Activated T-helper 1 cell treated with anti-CD3 and anti-CD28 coated beads, Interleukin-12 subunit alpha, Interleukin-12 subunit beta, Interleukin-2, Interleukin-4 antibody, amounts not matched to agents 30 ng/mL and 10 ng/mL and 1 ng/mL, durations not matched to agents 14 hours and 24 hours and 36 hours (primary cell): ENCODE measurements around the gene SLC30A1. TPM values are rescaled to one million over a fixed set of nuclear protein-coding genes. Genes with fewer than 3 reads are reported as not detected.
"Not testable (repeated sequence)": the region's sequence is repeated elsewhere in the genome, so short reads cannot be mapped to it uniquely, and the experiment has no call there.

ENCODE experiments used
- DNase-seq: peaks from one replicate; pipeline ENCODE4 v3.0.0; 2021; ENCODE audit warnings: low spot score
- H3K27ac Mint-ChIP-seq: one replicate; pipeline ENCODE4 v1.8.0; 2021; ENCODE audit warnings: mild to moderate bottlenecking, mixed read lengths
- H3K27me3 Mint-ChIP-seq: one replicate; pipeline ENCODE4 v1.8.0; 2022; ENCODE audit warnings: mild to moderate bottlenecking, moderate library complexity, mixed read lengths; ENCODE audit not compliant: insufficient read depth
- H3K36me3 Mint-ChIP-seq: one replicate; pipeline ENCODE4 v1.8.0; 2021; ENCODE audit warnings: low read depth, mixed read lengths
- H3K4me1 Mint-ChIP-seq: one replicate; pipeline ENCODE4 v1.8.0; 2021; ENCODE audit warnings: low read depth, mixed read lengths
- H3K4me3 Mint-ChIP-seq: one replicate; pipeline ENCODE4 v1.8.0; 2021; ENCODE audit warnings: mild to moderate bottlenecking, moderate library complexity, mixed read lengths
- H3K9me3 Mint-ChIP-seq: one replicate; pipeline ENCODE4 v1.8.0; 2021; ENCODE audit warnings: mixed read lengths
- intact Hi-C: fragments of 100-400 bp; cut with micrococcal nuclease; formaldehyde crosslinking; loops from one replicate; pipeline ENCODE4 v1.15.1; 2024
- total RNA-seq: library from RNA; stranded (reverse); gene quantifications from 2 replicates; pipeline ENCODE4 v1.2.3, GENCODE V29; 2022

The SLC30A1 gene
- total RNA-seq, 1 donor from 2014 or later = 12.0 TPM

GRCh38 chr1:211571998-211572397 lies 7.0 kb downstream of the SLC30A1 start:
- no peak for DNase-seq
- Mint-ChIP-seq H3K9me3 (no peaks in the 10 kb centered on the region), H3K4me3 (no peak overlapping the region), H3K27me3 (peaks cover 10% of the 10 kb centered on the region), H3K4me1 (peaks cover 56% of the 10 kb centered on the region), H3K27ac (no peak overlapping the region), H3K36me3 (peaks cover 30% of the 10 kb centered on the region)
- intact Hi-C loops = loop anchor here (10.0 kb wide), 1 partner anchor 1127 kb away; no protein-coding TSS in a partner anchor

DNA sequence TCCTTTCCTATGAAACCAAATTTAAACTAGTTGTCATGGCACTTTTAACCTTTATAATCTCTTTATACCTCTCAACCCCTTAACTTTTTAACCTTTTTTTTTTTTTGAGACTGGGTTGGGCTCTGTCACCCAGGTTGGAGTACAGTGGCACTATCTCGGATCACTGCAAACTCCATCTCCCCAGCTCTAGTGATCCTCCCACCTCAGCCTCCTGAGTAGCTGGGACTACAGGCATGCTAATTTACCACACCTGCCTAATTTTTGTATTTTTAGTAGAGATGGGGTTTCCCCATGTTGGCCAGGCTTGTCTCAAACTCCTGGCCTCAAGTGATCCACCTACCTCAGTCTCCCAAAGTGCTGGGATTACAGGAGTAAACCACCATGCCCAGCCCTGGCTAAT lies 8.6 kb downstream of the SLC30A1 start:
- H3K4me3 Mint-ChIP-seq = peak overlapping the region; percentile 66
- peaks cover 52% of the 10 kb centered on the region for H3K4me1 Mint-ChIP-seq
- not testable (repeated sequence) for H3K9me3 Mint-ChIP-seq, DNase-seq, H3K27ac Mint-ChIP-seq
- intact Hi-C loops = loop anchor here (1.0 to 10.0 kb wide), 2 partner anchors 9 to 1126 kb away; partner anchors contain the start of gene SLC30A1
- H3K27me3 Mint-ChIP-seq = peaks cover 14% of the 10 kb centered on the region
- peaks cover 21% of the 10 kb centered on the region for H3K36me3 Mint-ChIP-seq

DNA sequence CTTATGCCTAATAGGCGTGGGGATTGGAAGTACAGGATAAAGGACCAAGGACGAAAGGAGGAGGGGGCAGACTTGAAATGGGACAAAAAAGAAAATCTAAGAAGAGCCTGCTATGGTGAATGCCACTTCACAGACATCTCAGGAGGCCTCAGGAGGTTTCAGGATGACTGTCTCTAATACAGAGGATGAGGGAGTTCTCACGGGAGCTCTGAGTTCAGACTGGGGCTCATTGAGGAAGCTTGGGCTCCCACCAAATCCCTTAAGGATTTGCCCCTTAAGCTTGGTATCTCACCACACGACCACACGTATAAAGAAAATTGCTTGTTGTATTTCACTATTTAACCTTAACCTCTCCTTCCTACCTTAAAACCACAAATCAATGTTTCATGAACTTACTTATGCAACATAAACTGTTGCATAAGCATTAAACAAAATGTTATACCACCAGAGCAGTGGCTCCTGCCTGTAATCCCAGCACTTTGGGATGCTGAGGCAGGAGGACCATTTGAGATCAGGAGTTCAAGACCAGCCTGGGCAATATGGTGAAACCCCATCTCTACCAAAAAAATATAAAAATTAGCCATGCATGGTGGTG lies 12.4 kb downstream of the SLC30A1 start:
- Mint-ChIP-seq H3K27me3 (peaks cover 23% of the 10 kb centered on the region), H3K4me3 (no peak overlapping the region), H3K36me3 (peaks cover under 1% of the 10 kb centered on the region), H3K27ac (peak overlapping the region; percentile 10), H3K9me3 (no peaks in the 10 kb centered on the region), H3K4me1 (peaks cover 31% of the 10 kb centered on the region)
- no peak for DNase-seq
- intact Hi-C loops = no loop called here

GRCh38 chr1:211564084-211564483 lies 14.9 kb downstream of the SLC30A1 start:
- Mint-ChIP-seq H3K4me3 (no peak overlapping the region), H3K27ac (no peak overlapping the region), H3K9me3 (no peaks in the 10 kb centered on the region), H3K4me1 (peaks cover 15% of the 10 kb centered on the region), H3K27me3 (peaks cover 16% of the 10 kb centered on the region), H3K36me3 (no peaks in the 10 kb centered on the region)
- no peak for DNase-seq
- intact Hi-C loops = no loop called here

GRCh38 chr1:211559222-211560010 lies 19.5 kb downstream of the SLC30A1 start:
- intact Hi-C loops = no loop called here
- Mint-ChIP-seq H3K36me3 (no peaks in the 10 kb centered on the region), H3K9me3 (no peaks in the 10 kb centered on the region), H3K4me3 (no peak overlapping the region), H3K27ac (no peak overlapping the region), H3K4me1 (peaks cover 5% of the 10 kb centered on the region), H3K27me3 (peaks cover 11% of the 10 kb centered on the region)
- DNase-seq = no peak

DNA sequence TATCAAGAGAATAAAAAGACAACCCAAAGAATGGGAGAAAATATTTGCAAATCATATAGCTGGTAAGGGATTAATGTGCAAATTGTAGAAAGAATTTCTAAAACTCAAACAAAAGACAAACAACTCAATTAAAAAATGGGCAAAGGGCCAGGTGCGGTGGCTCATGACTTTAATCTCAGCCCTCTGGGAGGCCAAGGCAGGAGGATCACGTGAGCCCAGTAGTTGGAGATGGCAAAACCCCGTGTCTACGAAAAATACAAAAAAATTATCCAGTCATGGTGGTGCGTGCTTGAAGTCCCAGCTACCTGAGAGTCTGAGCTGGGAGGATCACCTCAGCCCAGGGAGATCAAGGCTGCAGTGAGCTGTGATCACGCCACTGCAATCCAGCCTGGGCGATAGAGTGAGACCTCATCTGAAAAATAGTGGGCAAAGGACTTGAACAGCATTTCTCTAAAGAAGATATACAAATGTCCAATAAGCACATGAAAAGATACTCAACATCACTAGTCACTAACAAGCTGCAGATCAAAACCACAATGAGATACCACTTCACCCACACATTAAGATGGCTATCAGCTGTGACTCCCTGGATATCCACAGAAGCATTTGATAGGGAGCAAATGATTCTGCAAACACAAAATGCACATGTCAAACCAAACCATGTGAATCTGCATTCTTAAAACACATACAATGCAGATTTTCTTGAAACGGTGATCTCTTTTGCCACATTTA lies 20.9 kb downstream of the SLC30A1 start:
- Mint-ChIP-seq H3K4me1 (peaks cover 5% of the 10 kb centered on the region), H3K4me3 (no peak overlapping the region), H3K27me3 (peaks cover 21% of the 10 kb centered on the region), H3K9me3 (no peaks in the 10 kb centered on the region), H3K27ac (no peak overlapping the region), H3K36me3 (no peaks in the 10 kb centered on the region)
- intact Hi-C loops = no loop called here
- DNase-seq = no peak

DNA sequence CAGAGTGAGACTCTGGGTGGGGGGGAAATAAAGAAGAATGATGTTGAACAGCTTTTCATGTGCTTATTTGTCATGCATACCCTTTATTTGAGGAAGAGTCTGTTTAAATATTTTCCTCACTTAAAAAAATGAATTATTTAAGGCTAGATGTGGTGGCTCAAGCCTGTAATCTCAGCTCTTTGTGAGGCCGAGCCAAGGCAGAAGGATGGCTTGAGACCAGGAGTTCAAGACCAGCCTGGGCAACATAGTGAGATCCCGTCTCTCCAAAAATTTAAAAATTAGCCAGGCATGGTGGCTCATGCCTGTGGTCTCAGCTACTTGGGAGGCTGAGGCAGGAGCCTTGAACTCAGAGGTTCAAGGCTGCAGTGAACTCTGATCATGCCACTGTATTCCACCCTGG lies 25.4 kb downstream of the SLC30A1 start:
- Mint-ChIP-seq H3K4me1 (peaks cover 5% of the 10 kb centered on the region), H3K27ac (no peak overlapping the region), H3K36me3 (no peaks in the 10 kb centered on the region), H3K27me3 (peaks cover 39% of the 10 kb centered on the region), H3K4me3 (no peak overlapping the region), H3K9me3 (no peaks in the 10 kb centered on the region)
- intact Hi-C loops = no loop called here
- DNase-seq = no peak

GRCh38 chr1:211551638-211552460 lies 27.1 kb downstream of the SLC30A1 start:
- intact Hi-C loops = no loop called here
- Mint-ChIP-seq H3K4me1 (no peaks in the 10 kb centered on the region), H3K27me3 (peaks cover 34% of the 10 kb centered on the region), H3K9me3 (no peaks in the 10 kb centered on the region), H3K4me3 (no peak overlapping the region), H3K36me3 (no peaks in the 10 kb centered on the region), H3K27ac (no peak overlapping the region)
- DNase-seq = no peak

- no peak for DNase-seq
- Mint-ChIP-seq H3K4me1 (no peaks in the 10 kb centered on the region), H3K4me3 (no peak overlapping the region), H3K27ac (no peak overlapping the region), H3K27me3 (peaks cover 32% of the 10 kb centered on the region), H3K9me3 (no peaks in the 10 kb centered on the region), H3K36me3 (no peaks in the 10 kb centered on the region)
- intact Hi-C loops = no loop called here
These were observed 29.8 kb downstream of the SLC30A1 start for GRCh38 chr1:211549092-211549711.

GRCh38 chr1:211548321-211549091 lies 30.5 kb downstream of the SLC30A1 start:
- DNase-seq = no peak
- H3K4me3 Mint-ChIP-seq = no peak overlapping the region
- no peaks in the 10 kb centered on the region for H3K9me3 Mint-ChIP-seq
- no peaks in the 10 kb centered on the region for H3K4me1 Mint-ChIP-seq
- H3K27ac Mint-ChIP-seq = no peak overlapping the region
- no peaks in the 10 kb centered on the region for H3K36me3 Mint-ChIP-seq
- H3K27me3 Mint-ChIP-seq = peaks cover 25% of the 10 kb centered on the region
- intact Hi-C loops = no loop called here

DNA sequence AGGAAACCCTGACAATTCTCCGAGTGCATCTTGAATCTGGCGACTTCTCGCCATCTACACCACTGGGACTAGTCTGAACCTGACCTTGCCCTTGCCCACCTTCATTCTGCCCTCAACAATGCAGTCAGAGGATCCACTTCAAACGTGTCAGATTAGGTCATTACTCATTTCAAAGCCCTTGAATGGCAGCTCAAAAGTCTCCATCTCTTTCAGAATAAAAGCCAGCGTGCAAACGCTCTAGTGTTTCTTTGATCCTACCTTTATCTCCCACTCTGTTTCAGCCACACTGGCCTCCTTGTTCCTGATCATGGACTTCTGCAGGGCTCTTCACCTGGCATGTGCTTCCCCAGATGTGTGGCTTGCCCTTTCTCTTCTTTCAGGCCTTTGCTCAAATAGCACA lies 31.3 kb downstream of the SLC30A1 start:
- DNase-seq = no peak
- Mint-ChIP-seq H3K27me3 (peaks cover 20% of the 10 kb centered on the region), H3K36me3 (no peaks in the 10 kb centered on the region), H3K9me3 (no peaks in the 10 kb centered on the region), H3K4me1 (no peaks in the 10 kb centered on the region), H3K4me3 (no peak overlapping the region), H3K27ac (no peak overlapping the region)
- intact Hi-C loops = no loop called here
